GM12878 (cell line): Measurements from ENCODE around the gene ARID3A. TPM values are rescaled to one million over a fixed set of nuclear protein-coding genes. Genes with fewer than 3 reads are reported as not detected.
A peak's percentile ranks its signal among the peaks of the same experiment; 100 is the strongest.

ENCODE experiments used
- CBX5 ChIP-seq: sonication (generic); IDR thresholded peaks from 2 replicates; pipeline ENCODE4 v1.6.1; 2016; ENCODE audit warnings: low read depth, moderate library complexity, mild to moderate bottlenecking, inconsistent platforms
- CHD4 ChIP-seq: fragments of 200-600 bp; sonication (generic); IDR thresholded peaks from 2 replicates; pipeline ENCODE4 v1.6.1; 2016; ENCODE audit warnings: mild to moderate bottlenecking
- ETV6 ChIP-seq, 2 experiments: fragments of 450-650 bp in 1 of 2; IDR thresholded peaks in 1 of 2; conservative IDR thresholded peaks in 1 of 2; 2 replicates each; pipeline ENCODE4 v1.6.1; 2014; ENCODE audit warnings: antibody characterized with exemption in 1 of 2, borderline replicate concordance in 1 of 2, low read depth in 1 of 2, mild to moderate bottlenecking in 1 of 2, moderate library complexity in 1 of 2
- HDAC2 ChIP-seq: fragments of 200-600 bp; sonication (generic); IDR thresholded peaks from 2 replicates; pipeline ENCODE4 v1.6.1; 2017
- JUND ChIP-seq: IDR thresholded peaks from 2 replicates; pipeline ENCODE4 v1.6.1; 2012; ENCODE audit warnings: low read depth, mild to moderate bottlenecking, low read length, improper control_type of control experiment, moderate library complexity
- NR2C2 ChIP-seq: IDR thresholded peaks from 2 replicates; pipeline ENCODE4 v1.6.1; 2011; ENCODE audit warnings: borderline replicate concordance, low read depth; ENCODE audit not compliant: control insufficient read depth, insufficient read length
- NR2F1 ChIP-seq: fragments of 450-650 bp; conservative IDR thresholded peaks from 2 replicates; pipeline ENCODE4 v1.6.1; 2017; ENCODE audit warnings: mild to moderate bottlenecking
- PAX5 ChIP-seq: IDR thresholded peaks from 2 replicates; pipeline ENCODE4 v1.6.1; 2011; ENCODE audit warnings: low read depth, low read length, borderline replicate concordance
- PAX8 ChIP-seq: fragments of 450-650 bp; IDR thresholded peaks from 2 replicates; pipeline ENCODE4 v1.6.1; 2017; ENCODE audit warnings: mild to moderate bottlenecking, moderate library complexity
- POLR2AphosphoS2 ChIP-seq: IDR thresholded peaks from 2 replicates; pipeline ENCODE4 v1.6.1; 2011; ENCODE audit warnings: low read depth, mild to moderate bottlenecking, low read length, improper control_type of control experiment, moderate library complexity
- RELB ChIP-seq: fragments of 450-650 bp; IDR thresholded peaks from 2 replicates; pipeline ENCODE4 v1.6.1; 2017; ENCODE audit warnings: low read depth, mild to moderate bottlenecking, moderate library complexity
- ZBED1 ChIP-seq: IDR thresholded peaks from 2 replicates; pipeline ENCODE4 v1.6.1; 2016; ENCODE audit warnings: borderline replicate concordance
- polyA plus RNA-seq, 11 experiments: library from polyadenylated mRNA; depleted of rRNA in 4 of 11; unstranded in 6 of 11; stranded (reverse) in 5 of 11; fragments of >200 nt; fragmentation: Nextera tagmentation in 4 of 11; fragmentation: Illumina TruSeq in 1 of 11; extraction: Ambion mirVana in 4 of 11; extraction: Trizol in 1 of 11; gene quantifications; 1 replicate in 1 of 11; 2 replicates in 10 of 11; pipeline versions ENCODE4 v1.2.1 to v1.2.3, GENCODE V29; 2011 to 2016; ENCODE audit warnings: inconsistent platforms in 2 of 11, missing spikeins in 2 of 11, low read depth in 1 of 11
- total RNA-seq, 4 experiments: library from RNA; depleted of rRNA in 3 of 4; stranded (reverse); fragments of >200 nt in 3 of 4; fragmentation: Illumina TruSeq in 1 of 4; extraction: Trizol in 1 of 4; gene quantifications; 2 replicates each; pipeline versions ENCODE4 v1.2.1 to v1.2.3, GENCODE V29; 2013 to 2021
- TF ChIP-seq, protein P1 (sequence below): fragments of 450-650 bp; formaldehyde crosslinking; IDR thresholded peaks from 2 replicates; pipeline ENCODE4 v1.5.0; 2022; ENCODE audit warnings: mild to moderate bottlenecking, missing genetic modification characterization
- TF ChIP-seq, protein P2 (sequence below): fragments of 450-650 bp; IDR thresholded peaks from 2 replicates; pipeline ENCODE4 v1.6.1; 2018; ENCODE audit warnings: borderline replicate concordance, mild to moderate bottlenecking; ENCODE audit not compliant: partially characterized antibody
- TF ChIP-seq, protein P3 (sequence below): fragments of 450-650 bp; IDR thresholded peaks from 2 replicates; pipeline ENCODE4 v1.6.1; 2014; ENCODE audit warnings: mild to moderate bottlenecking
- TF ChIP-seq, protein P4 (sequence below): IDR thresholded peaks from 2 replicates; pipeline ENCODE4 v1.6.1; 2012; ENCODE audit warnings: low read depth, low read length, improper control_type of control experiment
- TF ChIP-seq, protein P5 (sequence below): fragments of 450-650 bp; IDR thresholded peaks from 2 replicates; pipeline ENCODE4 v1.6.1; 2018; ENCODE audit warnings: mild to moderate bottlenecking, low read depth, moderate library complexity; ENCODE audit not compliant: partially characterized antibody

ARID3A gene
- total and polyA plus RNA-seq, 10 of the 15 experiments (the other 5 are each of a cell fraction or from before 2014, with no cell fraction given), result 0.76 to 70.0 (median 16.7) TPM

- TF ChIP-seq, protein P1, sequence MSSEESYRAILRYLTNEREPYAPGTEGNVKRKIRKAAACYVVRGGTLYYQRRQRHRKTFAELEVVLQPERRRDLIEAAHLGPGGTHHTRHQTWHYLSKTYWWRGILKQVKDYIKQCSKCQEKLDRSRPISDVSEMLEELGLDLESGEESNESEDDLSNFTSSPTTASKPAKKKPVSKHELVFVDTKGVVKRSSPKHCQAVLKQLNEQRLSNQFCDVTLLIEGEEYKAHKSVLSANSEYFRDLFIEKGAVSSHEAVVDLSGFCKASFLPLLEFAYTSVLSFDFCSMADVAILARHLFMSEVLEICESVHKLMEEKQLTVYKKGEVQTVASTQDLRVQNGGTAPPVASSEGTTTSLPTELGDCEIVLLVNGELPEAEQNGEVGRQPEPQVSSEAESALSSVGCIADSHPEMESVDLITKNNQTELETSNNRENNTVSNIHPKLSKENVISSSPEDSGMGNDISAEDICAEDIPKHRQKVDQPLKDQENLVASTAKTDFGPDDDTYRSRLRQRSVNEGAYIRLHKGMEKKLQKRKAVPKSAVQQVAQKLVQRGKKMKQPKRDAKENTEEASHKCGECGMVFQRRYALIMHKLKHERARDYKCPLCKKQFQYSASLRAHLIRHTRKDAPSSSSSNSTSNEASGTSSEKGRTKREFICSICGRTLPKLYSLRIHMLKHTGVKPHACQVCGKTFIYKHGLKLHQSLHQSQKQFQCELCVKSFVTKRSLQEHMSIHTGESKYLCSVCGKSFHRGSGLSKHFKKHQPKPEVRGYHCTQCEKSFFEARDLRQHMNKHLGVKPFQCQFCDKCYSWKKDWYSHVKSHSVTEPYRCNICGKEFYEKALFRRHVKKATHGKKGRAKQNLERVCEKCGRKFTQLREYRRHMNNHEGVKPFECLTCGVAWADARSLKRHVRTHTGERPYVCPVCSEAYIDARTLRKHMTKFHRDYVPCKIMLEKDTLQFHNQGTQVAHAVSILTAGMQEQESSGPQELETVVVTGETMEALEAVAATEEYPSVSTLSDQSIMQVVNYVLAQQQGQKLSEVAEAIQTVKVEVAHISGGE (CRISPR knock-in tag), result no peak
- TF ChIP-seq, protein P2, sequence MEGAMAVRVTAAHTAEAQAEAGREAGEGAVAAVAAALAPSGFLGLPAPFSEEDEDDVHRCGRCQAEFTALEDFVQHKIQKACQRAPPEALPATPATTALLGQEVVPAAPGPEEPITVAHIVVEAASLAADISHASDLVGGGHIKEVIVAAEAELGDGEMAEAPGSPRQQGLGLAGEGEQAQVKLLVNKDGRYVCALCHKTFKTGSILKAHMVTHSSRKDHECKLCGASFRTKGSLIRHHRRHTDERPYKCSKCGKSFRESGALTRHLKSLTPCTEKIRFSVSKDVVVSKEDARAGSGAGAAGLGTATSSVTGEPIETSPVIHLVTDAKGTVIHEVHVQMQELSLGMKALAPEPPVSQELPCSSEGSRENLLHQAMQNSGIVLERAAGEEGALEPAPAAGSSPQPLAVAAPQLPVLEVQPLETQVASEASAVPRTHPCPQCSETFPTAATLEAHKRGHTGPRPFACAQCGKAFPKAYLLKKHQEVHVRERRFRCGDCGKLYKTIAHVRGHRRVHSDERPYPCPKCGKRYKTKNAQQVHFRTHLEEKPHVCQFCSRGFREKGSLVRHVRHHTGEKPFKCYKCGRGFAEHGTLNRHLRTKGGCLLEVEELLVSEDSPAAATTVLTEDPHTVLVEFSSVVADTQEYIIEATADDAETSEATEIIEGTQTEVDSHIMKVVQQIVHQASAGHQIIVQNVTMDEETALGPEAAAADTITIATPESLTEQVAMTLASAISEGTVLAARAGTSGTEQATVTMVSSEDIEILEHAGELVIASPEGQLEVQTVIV, result no peak
- TF ChIP-seq, protein P3, sequence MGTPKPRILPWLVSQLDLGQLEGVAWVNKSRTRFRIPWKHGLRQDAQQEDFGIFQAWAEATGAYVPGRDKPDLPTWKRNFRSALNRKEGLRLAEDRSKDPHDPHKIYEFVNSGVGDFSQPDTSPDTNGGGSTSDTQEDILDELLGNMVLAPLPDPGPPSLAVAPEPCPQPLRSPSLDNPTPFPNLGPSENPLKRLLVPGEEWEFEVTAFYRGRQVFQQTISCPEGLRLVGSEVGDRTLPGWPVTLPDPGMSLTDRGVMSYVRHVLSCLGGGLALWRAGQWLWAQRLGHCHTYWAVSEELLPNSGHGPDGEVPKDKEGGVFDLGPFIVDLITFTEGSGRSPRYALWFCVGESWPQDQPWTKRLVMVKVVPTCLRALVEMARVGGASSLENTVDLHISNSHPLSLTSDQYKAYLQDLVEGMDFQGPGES, result no peak
- no peak for TF ChIP-seq PAX8
- no peak for TF ChIP-seq NR2C2
- no peak for TF ChIP-seq POLR2AphosphoS2
- TF ChIP-seq, protein P4, sequence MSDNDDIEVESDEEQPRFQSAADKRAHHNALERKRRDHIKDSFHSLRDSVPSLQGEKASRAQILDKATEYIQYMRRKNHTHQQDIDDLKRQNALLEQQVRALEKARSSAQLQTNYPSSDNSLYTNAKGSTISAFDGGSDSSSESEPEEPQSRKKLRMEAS, result peak; percentile 87
- peak; percentile 25; the same call in 1 of the 2 replicates for TF ChIP-seq JUND
- no peak for TF ChIP-seq CBX5
- TF ChIP-seq PAX5, result no peak
- TF ChIP-seq, protein P5, sequence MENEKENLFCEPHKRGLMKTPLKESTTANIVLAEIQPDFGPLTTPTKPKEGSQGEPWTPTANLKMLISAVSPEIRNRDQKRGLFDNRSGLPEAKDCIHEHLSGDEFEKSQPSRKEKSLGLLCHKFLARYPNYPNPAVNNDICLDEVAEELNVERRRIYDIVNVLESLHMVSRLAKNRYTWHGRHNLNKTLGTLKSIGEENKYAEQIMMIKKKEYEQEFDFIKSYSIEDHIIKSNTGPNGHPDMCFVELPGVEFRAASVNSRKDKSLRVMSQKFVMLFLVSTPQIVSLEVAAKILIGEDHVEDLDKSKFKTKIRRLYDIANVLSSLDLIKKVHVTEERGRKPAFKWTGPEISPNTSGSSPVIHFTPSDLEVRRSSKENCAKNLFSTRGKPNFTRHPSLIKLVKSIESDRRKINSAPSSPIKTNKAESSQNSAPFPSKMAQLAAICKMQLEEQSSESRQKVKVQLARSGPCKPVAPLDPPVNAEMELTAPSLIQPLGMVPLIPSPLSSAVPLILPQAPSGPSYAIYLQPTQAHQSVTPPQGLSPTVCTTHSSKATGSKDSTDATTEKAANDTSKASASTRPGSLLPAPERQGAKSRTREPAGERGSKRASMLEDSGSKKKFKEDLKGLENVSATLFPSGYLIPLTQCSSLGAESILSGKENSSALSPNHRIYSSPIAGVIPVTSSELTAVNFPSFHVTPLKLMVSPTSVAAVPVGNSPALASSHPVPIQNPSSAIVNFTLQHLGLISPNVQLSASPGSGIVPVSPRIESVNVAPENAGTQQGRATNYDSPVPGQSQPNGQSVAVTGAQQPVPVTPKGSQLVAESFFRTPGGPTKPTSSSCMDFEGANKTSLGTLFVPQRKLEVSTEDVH, result no peak
- TF ChIP-seq CHD4, result no peak
- no peak for TF ChIP-seq ZBED1
- no peak; the same call in 1 of the 2 replicates for TF ChIP-seq RELB
- TF ChIP-seq NR2F1, result peak; percentile 41; the same call in 1 of the 2 replicates
- TF ChIP-seq ETV6 (conservative IDR thresholded peaks at IDR 0.05 in 1 of 2, IDR thresholded peaks at IDR 0.05 in 1 of 2; ENCODE audit: borderline replicate concordance in 1 of 2, low read depth in 1 of 2), result no peak
- no peak for TF ChIP-seq HDAC2
These were observed 729 bp upstream of the ARID3A start (continued) for GRCh38 chr19:925087-925525.
